DOHH2 (cell line): Measurements from ENCODE around the gene NOS3.
"Not testable (repeated sequence)": the region's sequence is repeated elsewhere in the genome, so short reads cannot be mapped to it uniquely, and the experiment has no call there.

Source experiments
- H3F3A ChIP-seq: fragments of 200-600 bp; sonication (generic), shearing (Covaris generic); 2 replicates; pipeline ENCODE4 v1.6.0; 2016; ENCODE audit warnings: antibody characterized with exemption, mild to moderate bottlenecking; ENCODE audit not compliant: control insufficient read depth, insufficient read depth
- H3K27ac ChIP-seq: fragments of 200-600 bp; sonication (generic); 2 replicates; pipeline ENCODE4 v1.5.1; 2014; ENCODE audit warnings: low read depth, mild to moderate bottlenecking, low read length, moderate library complexity
- H3K27me3 ChIP-seq: fragments of 200-600 bp; sonication (generic); 2 replicates; pipeline ENCODE4 v1.6.1; 2014; ENCODE audit warnings: mild to moderate bottlenecking, low read length, mixed read lengths; ENCODE audit not compliant: control insufficient read depth
- H3K36me3 ChIP-seq: fragments of 200-600 bp; sonication (generic); 2 replicates; pipeline ENCODE4 v1.6.1; 2014; ENCODE audit warnings: mild to moderate bottlenecking, low read length, moderate library complexity, mixed read lengths; ENCODE audit not compliant: control insufficient read depth
- H3K4me1 ChIP-seq: fragments of 200-600 bp; sonication (generic); 2 replicates; pipeline ENCODE4 v1.6.1; 2014; ENCODE audit warnings: mild to moderate bottlenecking, low read length, mixed read lengths; ENCODE audit not compliant: control insufficient read depth
- H3K4me2 ChIP-seq: fragments of 200-600 bp; sonication (generic); 2 replicates; pipeline ENCODE4 v1.6.0; 2014; ENCODE audit warnings: mild to moderate bottlenecking, low read length, moderate library complexity
- H3K4me3 ChIP-seq: fragments of 200-600 bp; sonication (generic); 2 replicates; pipeline ENCODE4 v1.5.1; 2014; ENCODE audit warnings: mild to moderate bottlenecking, low read length, mixed read lengths
- H3K79me2 ChIP-seq: fragments of 200-600 bp; sonication (generic); 2 replicates; pipeline ENCODE4 v1.6.1; 2014; ENCODE audit warnings: mild to moderate bottlenecking, low read length, mixed read lengths; ENCODE audit not compliant: control insufficient read depth
- H3K9me2 ChIP-seq: fragments of 200-600 bp; sonication (generic); replicated peaks from 2 replicates; pipeline ENCODE4 v1.6.1; 2014; ENCODE audit warnings: mild to moderate bottlenecking, low read length, mixed read lengths; ENCODE audit not compliant: control insufficient read depth
- H3K9me3 ChIP-seq: fragments of 200-600 bp; sonication (generic); 2 replicates; pipeline ENCODE4 v1.6.1; 2014; ENCODE audit warnings: antibody characterized with exemption, low read length, mixed read lengths; ENCODE audit not compliant: control insufficient read depth, insufficient read depth
- H4K20me1 ChIP-seq: fragments of 200-600 bp; sonication (generic); 2 replicates; pipeline ENCODE4 v1.6.0; 2014; ENCODE audit warnings: low read depth, mild to moderate bottlenecking, antibody characterized with exemption, low read length, moderate library complexity; ENCODE audit not compliant: control insufficient read depth, insufficient read depth
- CTCF ChIP-seq: fragments of 200-600 bp; sonication (generic); IDR thresholded peaks from one replicate; pipeline ENCODE4 v1.5.1; 2014; ENCODE audit warnings: antibody characterized with exemption, mild to moderate bottlenecking, low read depth, low read length; ENCODE audit not compliant: poor library complexity, severe bottlenecking
- EZH2phosphoT487 ChIP-seq: fragments of 200-600 bp; sonication (generic); IDR thresholded peaks from 2 replicates; pipeline ENCODE4 v1.6.1; 2017; ENCODE audit warnings: borderline replicate concordance, mild to moderate bottlenecking, antibody characterized with exemption, low read length, moderate library complexity, mixed read lengths

The NOS3 gene

GRCh38 chr7:151038951-151039849 lies 48.4 kb downstream of the NOS3 start:
- no peaks in the 10 kb centered on the region for H3K4me1 ChIP-seq
- peaks cover 25% of the 10 kb centered on the region for H3K36me3 ChIP-seq
- no peaks in the 10 kb centered on the region for H3K9me2 ChIP-seq
- no peaks in the 10 kb centered on the region for H3K79me2 ChIP-seq
- no peak overlapping the region for H3K27ac ChIP-seq
- H4K20me1 ChIP-seq: peaks cover 4% of the 10 kb centered on the region; the same call in 1 of the 2 replicates
- H3K4me2 ChIP-seq: no peak overlapping the region
- no peaks in the 10 kb centered on the region for H3K9me3 ChIP-seq
- H3K4me3 ChIP-seq: no peak overlapping the region
- no peak for TF ChIP-seq EZH2phosphoT487
- no peak for TF ChIP-seq CTCF
- H3K27me3 ChIP-seq: no peaks in the 10 kb centered on the region
- H3F3A ChIP-seq: no peaks in the 10 kb centered on the region

GRCh38 chr7:151039850-151040548 lies 49.2 kb downstream of the NOS3 start:
- Histone ChIP-seq H3K9me3 (no peaks in the 10 kb centered on the region), H3K4me3 (no peak overlapping the region), H3K4me2 (no peak overlapping the region), H3F3A (no peaks in the 10 kb centered on the region), H3K9me2 (no peaks in the 10 kb centered on the region), H3K36me3 (peaks cover 17% of the 10 kb centered on the region), H3K79me2 (no peaks in the 10 kb centered on the region), H3K27ac (no peak overlapping the region), H3K27me3 (no peaks in the 10 kb centered on the region), H3K4me1 (no peaks in the 10 kb centered on the region), H4K20me1 (peaks cover 4% of the 10 kb centered on the region; the same call in 1 of the 2 replicates)
- TF ChIP-seq EZH2phosphoT487 (no peak), CTCF (no peak)

GRCh38 chr7:151040616-151041375 lies 50.0 kb downstream of the NOS3 start:
- no peak for TF ChIP-seq EZH2phosphoT487
- no peak for TF ChIP-seq CTCF
- Histone ChIP-seq H3K27me3 (no peaks in the 10 kb centered on the region), H3K9me3 (no peaks in the 10 kb centered on the region), H4K20me1 (peaks cover 4% of the 10 kb centered on the region; the same call in 1 of the 2 replicates), H3K79me2 (no peaks in the 10 kb centered on the region), H3K27ac (no peak overlapping the region), H3K4me1 (no peaks in the 10 kb centered on the region), H3K36me3 (peaks cover 10% of the 10 kb centered on the region), H3F3A (no peaks in the 10 kb centered on the region), H3K4me3 (no peak overlapping the region), H3K4me2 (no peak overlapping the region), H3K9me2 (no peaks in the 10 kb centered on the region)

- not testable (repeated sequence) for H3K36me3 ChIP-seq, H4K20me1 ChIP-seq, H3K27ac ChIP-seq, H3K9me3 ChIP-seq, H3K4me1 ChIP-seq, H3K4me3 ChIP-seq, H3K9me2 ChIP-seq, H3K27me3 ChIP-seq, H3K4me2 ChIP-seq, H3K79me2 ChIP-seq, H3F3A ChIP-seq
Observed at GRCh38 chr7:151043449-151043848, 52.6 kb downstream of the NOS3 start.
